GM19240 (cell line): ENCODE data around the gene BABAM2.
"Not testable (repeated sequence)": the region's sequence is repeated elsewhere in the genome, so short reads cannot be mapped to it uniquely, and the experiment has no call there.

Experiments used
- DNase-seq: peaks from one replicate; pipeline ENCODE4 v3.0.0; 2011; ENCODE audit warnings: low spot score; ENCODE audit not compliant: insufficient read length

The BABAM2 gene

GRCh38 chr2:27878825-27879224, 11.7 kb upstream of the BABAM2 start:
- DNase-seq: no peak

- not testable (repeated sequence) for DNase-seq
Measured at GRCh38 chr2:27881815-27882583, 8.5 kb upstream of the BABAM2 start.

- DNase-seq: not testable (repeated sequence)
Measured at GRCh38 chr2:27882584-27882922, 8.0 kb upstream of the BABAM2 start.

- no peak for DNase-seq
Measured at GRCh38 chr2:27884601-27885000, 5.9 kb upstream of the BABAM2 start.

GRCh38 chr2:27885234-27885633, 5.3 kb upstream of the BABAM2 start:
- no peak for DNase-seq

- no peak for DNase-seq
Measured at GRCh38 chr2:27885661-27886060, 4.9 kb upstream of the BABAM2 start.

GRCh38 chr2:27886322-27886721, 4.2 kb upstream of the BABAM2 start:
- no peak for DNase-seq

GRCh38 chr2:27887111-27887510, 3.4 kb upstream of the BABAM2 start:
- DNase-seq: no peak

- no peak for DNase-seq
Measured at GRCh38 chr2:27887830-27888229, 2.7 kb upstream of the BABAM2 start.

GRCh38 chr2:27888790-27889189, 1.7 kb upstream of the BABAM2 start:
- DNase-seq: no peak

GRCh38 chr2:27889774-27890145, 769 bp upstream of the BABAM2 start:
- DNase-seq: no peak

GRCh38 chr2:27890924-27891672, 569 bp downstream of the BABAM2 start:
- peak; percentile 33 for DNase-seq

GRCh38 chr2:27891673-27892105, 1.2 kb downstream of the BABAM2 start:
- DNase-seq: no peak

GRCh38 chr2:27893006-27893405, 2.5 kb downstream of the BABAM2 start:
- DNase-seq: no peak

GRCh38 chr2:27897717-27898116, 7.2 kb downstream of the BABAM2 start:
- DNase-seq: no peak

GRCh38 chr2:27901234-27901633, 10.7 kb downstream of the BABAM2 start:
- DNase-seq: no peak

GRCh38 chr2:27902098-27902497, 11.6 kb downstream of the BABAM2 start:
- DNase-seq: no peak

- DNase-seq: no peak
Measured at GRCh38 chr2:27903018-27903417, 12.5 kb downstream of the BABAM2 start.

GRCh38 chr2:27903649-27904404, 13.3 kb downstream of the BABAM2 start:
- no peak for DNase-seq

GRCh38 chr2:27904405-27904665, 13.8 kb downstream of the BABAM2 start:
- DNase-seq: no peak

- DNase-seq: no peak
Measured at GRCh38 chr2:27906074-27906473, 15.5 kb downstream of the BABAM2 start.

GRCh38 chr2:27907547-27907946, 17.0 kb downstream of the BABAM2 start:
- DNase-seq: no peak
